Endodermal cell (in vitro differentiated cells): ENCODE results near the gene GALNT7. TPM values are rescaled to one million over a fixed set of nuclear protein-coding genes. Genes with fewer than 3 reads are reported as not detected.

Experiments used
- DNase-seq: peaks from one replicate; pipeline ENCODE4 v3.0.0-alpha.2; 2017
- H3K27ac ChIP-seq: 2 replicates; pipeline ENCODE4 v1.5.1; 2013; ENCODE audit warnings: mild to moderate bottlenecking, low read depth, low read length, moderate library complexity
- H3K27me3 ChIP-seq: 2 replicates; pipeline ENCODE4 v1.6.1; 2013; ENCODE audit warnings: mild to moderate bottlenecking, low read length, moderate library complexity; ENCODE audit not compliant: insufficient read depth, control insufficient read depth, poor library complexity, severe bottlenecking
- H3K36me3 ChIP-seq: 2 replicates; pipeline ENCODE4 v1.7.0; 2013; ENCODE audit warnings: mild to moderate bottlenecking, low read length, moderate library complexity; ENCODE audit not compliant: control insufficient read depth, insufficient read depth
- H3K4me1 ChIP-seq: one replicate; pipeline ENCODE4 v1.7.0; 2013; ENCODE audit warnings: low read length; ENCODE audit not compliant: control insufficient read depth, insufficient read depth
- H3K4me3 ChIP-seq: 2 replicates; pipeline ENCODE4 v1.5.1; 2013; ENCODE audit warnings: mild to moderate bottlenecking, low read length, moderate library complexity
- H3K9ac ChIP-seq: 2 replicates; pipeline ENCODE4 v1.6.1; 2013; ENCODE audit warnings: mild to moderate bottlenecking, low read length, moderate library complexity; ENCODE audit not compliant: poor library complexity, severe bottlenecking; ENCODE audit errors: extremely low read depth
- H3K9me3 ChIP-seq: 2 replicates; pipeline ENCODE4 v1.6.1; 2013; ENCODE audit warnings: mild to moderate bottlenecking, low read length, moderate library complexity; ENCODE audit not compliant: control insufficient read depth
- H3K27ac Mint-ChIP-seq: 2 replicates; pipeline ENCODE4 v1.8.0; 2020; ENCODE audit warnings: mixed read lengths
- H3K27me3 Mint-ChIP-seq: 2 replicates; pipeline ENCODE4 v1.8.0; 2021; ENCODE audit warnings: mild to moderate bottlenecking, mixed read lengths; ENCODE audit not compliant: insufficient read depth
- H3K36me3 Mint-ChIP-seq: 2 replicates; pipeline ENCODE4 v1.8.0; 2020; ENCODE audit warnings: low read depth, mixed read lengths
- H3K4me1 Mint-ChIP-seq: 2 replicates; pipeline ENCODE4 v1.8.0; 2020; ENCODE audit warnings: mixed read lengths
- H3K4me3 Mint-ChIP-seq: 2 replicates; pipeline ENCODE4 v1.8.0; 2020; ENCODE audit warnings: mild to moderate bottlenecking, moderate library complexity, mixed read lengths
- H3K9me3 Mint-ChIP-seq: 2 replicates; pipeline ENCODE4 v1.8.0; 2020; ENCODE audit warnings: mild to moderate bottlenecking, mixed read lengths
- CTCF ChIP-seq: fragments of 200-600 bp; sonication (generic); conservative IDR thresholded peaks from 2 replicates; pipeline ENCODE4 v1.5.0; 2021; ENCODE audit warnings: antibody characterized with exemption, mild to moderate bottlenecking
- WGBS, 2 experiments: methylation state at CpG; one replicate each; pipeline versions ENCODE4 v1.1.5 to v1.1.7; 2013; ENCODE audit warnings: missing lambda C conversion rate in 2 of 2, mixed read lengths in 1 of 2; ENCODE audit not compliant: insufficient coverage in 1 of 2, insufficient read length in 1 of 2; 5-methylcytosine and 5-hydroxymethylcytosine counted together
- total RNA-seq, 2 donors: library from RNA; stranded (reverse); fragmentation: NEBNext Ultra II Directional in 1 of 2; extraction: Animal tissue kit (Norgen Biotek cat#: 25700) in 1 of 2; gene quantifications; 2 replicates in 1 of 2; 3 replicates in 1 of 2; pipeline ENCODE4 v1.2.1, GENCODE V29; 2021

GALNT7 gene
- total RNA-seq, 2 donors from 2014 or later, result 66.1 to 72.1 TPM

GRCh38 chr4:173176010-173176409, 7.4 kb downstream of the GALNT7 start:
- Histone ChIP-seq H3K4me3 (no peak overlapping the region), H3K4me1 (peaks cover 5% of the 10 kb centered on the region), H3K9me3 (no peaks in the 10 kb centered on the region), H3K36me3 (no peaks in the 10 kb centered on the region), H3K27ac (no peak overlapping the region), H3K9ac (no peak overlapping the region), H3K27me3 (no peaks in the 10 kb centered on the region)
- Mint-ChIP-seq H3K9me3 (no peaks in the 10 kb centered on the region), H3K4me1 (peaks cover 45% of the 10 kb centered on the region), H3K36me3 (no peaks in the 10 kb centered on the region), H3K27me3 (no peaks in the 10 kb centered on the region), H3K4me3 (no peak overlapping the region), H3K27ac (no peak overlapping the region)
- no peak for TF ChIP-seq CTCF
- DNase-seq, result no peak
- WGBS, 2 experiments, result 89 to 95% methylated on average over 3 to 6 of the region's 6 CpGs

GRCh38 chr4:173177232-173177631, 8.6 kb downstream of the GALNT7 start:
- Histone ChIP-seq H3K27me3 (no peaks in the 10 kb centered on the region), H3K9me3 (no peaks in the 10 kb centered on the region), H3K4me3 (no peak overlapping the region), H3K9ac (no peak overlapping the region), H3K4me1 (peaks cover 5% of the 10 kb centered on the region), H3K27ac (no peak overlapping the region), H3K36me3 (no peaks in the 10 kb centered on the region)
- Mint-ChIP-seq H3K27ac (no peak overlapping the region), H3K36me3 (no peaks in the 10 kb centered on the region), H3K9me3 (no peaks in the 10 kb centered on the region), H3K4me3 (no peak overlapping the region), H3K27me3 (no peaks in the 10 kb centered on the region), H3K4me1 (peaks cover 43% of the 10 kb centered on the region)
- 64 to 67% methylated on average over 3 of the region's 3 CpGs for WGBS, 2 experiments
- no peak for DNase-seq
- no peak for TF ChIP-seq CTCF

- Mint-ChIP-seq H3K36me3 (peaks cover 1% of the 10 kb centered on the region), H3K27me3 (no peaks in the 10 kb centered on the region), H3K9me3 (peaks cover 6% of the 10 kb centered on the region), H3K4me3 (no peak overlapping the region), H3K4me1 (peaks cover 34% of the 10 kb centered on the region), H3K27ac (no peak overlapping the region)
- no peaks in the 10 kb centered on the region for H3K9me3 ChIP-seq
- no peak overlapping the region for H3K27ac ChIP-seq
- no peak for DNase-seq
- no CpG with 5 or more reads among the region's 1 CpG for WGBS, 2 experiments
- no peaks in the 10 kb centered on the region for H3K27me3 ChIP-seq
- no peaks in the 10 kb centered on the region for H3K36me3 ChIP-seq
- TF ChIP-seq CTCF, result no peak
- H3K9ac ChIP-seq, result no peak overlapping the region
- H3K4me3 ChIP-seq, result no peak overlapping the region
- H3K4me1 ChIP-seq, result peaks cover 5% of the 10 kb centered on the region
Observed at GRCh38 chr4:173178144-173178543, 9.5 kb downstream of the GALNT7 start.
